ENCODE results near the gene ARHGAP42.
A peak's percentile ranks its signal among the peaks of the same experiment; 100 is the strongest.

Gene ARHGAP42

GRCh38 chr11:100851147-100851546, 164.1 kb downstream of the ARHGAP42 start:
- no peak for TF ChIP-seq JUND (IDR thresholded peaks at IDR 0.05; ENCODE audit: low read depth)
- DNase-seq (ENCODE audit: low read depth in 1 of 2, low spot score in 1 of 2), result peak in 1 of 2 experiments; percentile 17
- in situ Hi-C loops (cut with HindIII; ENCODE audit: low pct_unique_long_range_greater_than_20kb, low sequenced_read_pairs), result no loop called here

GRCh38 chr11:100851584-100852152, 164.6 kb downstream of the ARHGAP42 start:
- DNase-seq (ENCODE audit: low read depth in 1 of 2, low spot score in 1 of 2), result peak in 1 of 2 experiments; percentile 27
- in situ Hi-C loops (cut with HindIII; ENCODE audit: low pct_unique_long_range_greater_than_20kb, low sequenced_read_pairs), result no loop called here

GRCh38 chr11:100855466-100856067, 168.5 kb downstream of the ARHGAP42 start:
- DNase-seq (ENCODE audit: low read depth in 1 of 2, low spot score in 1 of 2), result peak; percentile 11 to 77
- in situ Hi-C loops (cut with HindIII; ENCODE audit: low pct_unique_long_range_greater_than_20kb, low sequenced_read_pairs), result no loop called here
- TF ChIP-seq JUND (IDR thresholded peaks at IDR 0.05; ENCODE audit: low read depth), result no peak

More at GRCh38 chr11:100851584-100852152, 164.6 kb downstream of the ARHGAP42 start:
- no peak for TF ChIP-seq JUND (IDR thresholded peaks at IDR 0.05; ENCODE audit: low read depth)

GRCh38 chr11:100857236-100858005, 170.3 kb downstream of the ARHGAP42 start:
- DNase-seq (ENCODE audit: low read depth in 1 of 2, low spot score in 1 of 2), result no peak
- TF ChIP-seq JUND (IDR thresholded peaks at IDR 0.05; ENCODE audit: low read depth), result no peak
- in situ Hi-C loops (cut with HindIII; ENCODE audit: low pct_unique_long_range_greater_than_20kb, low sequenced_read_pairs), result no loop called here

GRCh38 chr11:100860318-100861155, 173.4 kb downstream of the ARHGAP42 start:
- no peak for TF ChIP-seq JUND (IDR thresholded peaks at IDR 0.05; ENCODE audit: low read depth)
- no peak for DNase-seq (ENCODE audit: low read depth in 1 of 2, low spot score in 1 of 2)
- in situ Hi-C loops (cut with HindIII; ENCODE audit: low pct_unique_long_range_greater_than_20kb, low sequenced_read_pairs), result no loop called here

- in situ Hi-C loops (cut with HindIII; ENCODE audit: low pct_unique_long_range_greater_than_20kb, low sequenced_read_pairs), result no loop called here
- TF ChIP-seq JUND (IDR thresholded peaks at IDR 0.05; ENCODE audit: low read depth), result no peak
- no peak for DNase-seq (ENCODE audit: low read depth in 1 of 2, low spot score in 1 of 2)
Measured at GRCh38 chr11:100861212-100861611, 174.1 kb downstream of the ARHGAP42 start.

GRCh38 chr11:100863080-100863581, 176.0 kb downstream of the ARHGAP42 start:
- in situ Hi-C loops (cut with HindIII; ENCODE audit: low pct_unique_long_range_greater_than_20kb, low sequenced_read_pairs), result no loop called here
- TF ChIP-seq JUND (IDR thresholded peaks at IDR 0.05; ENCODE audit: low read depth), result no peak
- no peak for DNase-seq (ENCODE audit: low read depth in 1 of 2, low spot score in 1 of 2)

GRCh38 chr11:100865443-100866065, 178.5 kb downstream of the ARHGAP42 start:
- no peak for TF ChIP-seq JUND (IDR thresholded peaks at IDR 0.05; ENCODE audit: low read depth)
- in situ Hi-C loops (cut with HindIII; ENCODE audit: low pct_unique_long_range_greater_than_20kb, low sequenced_read_pairs), result no loop called here
- no peak for DNase-seq (ENCODE audit: low read depth in 1 of 2, low spot score in 1 of 2)

GRCh38 chr11:100866453-100866852, 179.4 kb downstream of the ARHGAP42 start:
- DNase-seq (ENCODE audit: low read depth in 1 of 2, low spot score in 1 of 2), result no peak
- no peak for TF ChIP-seq JUND (IDR thresholded peaks at IDR 0.05; ENCODE audit: low read depth)
- in situ Hi-C loops (cut with HindIII; ENCODE audit: low pct_unique_long_range_greater_than_20kb, low sequenced_read_pairs), result no loop called here

GRCh38 chr11:100867606-100868005, 180.5 kb downstream of the ARHGAP42 start:
- in situ Hi-C loops (cut with HindIII; ENCODE audit: low pct_unique_long_range_greater_than_20kb, low sequenced_read_pairs), result no loop called here
- TF ChIP-seq JUND (IDR thresholded peaks at IDR 0.05; ENCODE audit: low read depth), result no peak

GRCh38 chr11:100869328-100869727, 182.2 kb downstream of the ARHGAP42 start:
- in situ Hi-C loops (cut with HindIII; ENCODE audit: low pct_unique_long_range_greater_than_20kb, low sequenced_read_pairs), result no loop called here
- no peak for DNase-seq (ENCODE audit: low read depth in 1 of 2, low spot score in 1 of 2)
- no peak for TF ChIP-seq JUND (IDR thresholded peaks at IDR 0.05; ENCODE audit: low read depth)

More at GRCh38 chr11:100867606-100868005, 180.5 kb downstream of the ARHGAP42 start:
- no peak for DNase-seq (ENCODE audit: low read depth in 1 of 2, low spot score in 1 of 2)

GRCh38 chr11:100870138-100870537, 183.1 kb downstream of the ARHGAP42 start:
- TF ChIP-seq JUND (IDR thresholded peaks at IDR 0.05; ENCODE audit: low read depth), result no peak
- DNase-seq (ENCODE audit: low read depth in 1 of 2, low spot score in 1 of 2), result no peak
- in situ Hi-C loops (cut with HindIII; ENCODE audit: low pct_unique_long_range_greater_than_20kb, low sequenced_read_pairs), result no loop called here
